SK-N-SH treated with all-trans-retinoic acid at 6 μM for 48 hours (cell line): ENCODE data around the gene SLC5A10.
A peak's percentile ranks its signal among the peaks of the same experiment; 100 is the strongest.
"Not testable (repeated sequence)": the region's sequence is repeated elsewhere in the genome, so short reads cannot be mapped to it uniquely, and the experiment has no call there.

Experiments used
- ATAC-seq: fragments of 200-7000 bp; cut with Tn5 transposase; 3 replicates; pipeline ENCODE4 v1.9.1; 2020; ENCODE audit warnings: mild to moderate bottlenecking, moderate library complexity
- CREB5 ChIP-seq: fragments of 250-450 bp; sonication (Bioruptor Pico); IDR thresholded peaks from 2 replicates; pipeline ENCODE4 v1.5.1; 2020; ENCODE audit warnings: low read depth, mild to moderate bottlenecking, moderate library complexity
- CSDC2 ChIP-seq: fragments of 250-450 bp; sonication (Bioruptor Pico); IDR thresholded peaks from 2 replicates; pipeline ENCODE4 v1.5.0; 2020; ENCODE audit warnings: mild to moderate bottlenecking, moderate library complexity
- PATZ1 ChIP-seq: fragments of 250-450 bp; sonication (Bioruptor Pico); IDR thresholded peaks from 2 replicates; pipeline ENCODE4 v1.8.0; 2020; ENCODE audit warnings: mild to moderate bottlenecking, moderate library complexity, borderline replicate concordance
- ZNF565 ChIP-seq: fragments of 450-650 bp; formaldehyde crosslinking; conservative IDR thresholded peaks from 2 replicates; pipeline ENCODE4 v1.5.0; 2020; ENCODE audit warnings: low read depth, mild to moderate bottlenecking, moderate library complexity
- ZNF70 ChIP-seq: fragments of 450-650 bp; formaldehyde crosslinking; IDR thresholded peaks from 2 replicates; pipeline ENCODE4 v1.5.0; 2020; ENCODE audit warnings: mild to moderate bottlenecking, moderate library complexity
- ZNF8 ChIP-seq: fragments of 450-650 bp; formaldehyde crosslinking; IDR thresholded peaks from 2 replicates; pipeline ENCODE4 v1.5.0; 2020; ENCODE audit warnings: mild to moderate bottlenecking, moderate library complexity

Gene SLC5A10

GRCh38 chr17:19063326-19063956, 111.5 kb downstream of the SLC5A10 start (continued):
- TF ChIP-seq PATZ1 (peak; percentile 99), ZNF8 (CRISPR knock-in tag) (peak; percentile 88), ZNF70 (CRISPR knock-in tag) (peak; percentile 94), CREB5 (CRISPR knock-in tag) (peak; percentile 99), ZNF565 (CRISPR knock-in tag) (peak; percentile 98), CSDC2 (CRISPR knock-in tag) (peak; percentile 95)

- ATAC-seq, result not testable (repeated sequence)
These were observed 112.4 kb downstream of the SLC5A10 start for GRCh38 chr17:19064378-19064777.

GRCh38 chr17:19070318-19071168, 118.6 kb downstream of the SLC5A10 start:
- peak; percentile 96 for ATAC-seq
